ENCODE results near the gene CBX8. TPM values are rescaled to one million over a fixed set of nuclear protein-coding genes. Genes with fewer than 3 reads are reported as not detected.

Gene CBX8
- total RNA-seq, 2 experiments from 2014 or later, result 8.6 to 9.4 TPM

DNA sequence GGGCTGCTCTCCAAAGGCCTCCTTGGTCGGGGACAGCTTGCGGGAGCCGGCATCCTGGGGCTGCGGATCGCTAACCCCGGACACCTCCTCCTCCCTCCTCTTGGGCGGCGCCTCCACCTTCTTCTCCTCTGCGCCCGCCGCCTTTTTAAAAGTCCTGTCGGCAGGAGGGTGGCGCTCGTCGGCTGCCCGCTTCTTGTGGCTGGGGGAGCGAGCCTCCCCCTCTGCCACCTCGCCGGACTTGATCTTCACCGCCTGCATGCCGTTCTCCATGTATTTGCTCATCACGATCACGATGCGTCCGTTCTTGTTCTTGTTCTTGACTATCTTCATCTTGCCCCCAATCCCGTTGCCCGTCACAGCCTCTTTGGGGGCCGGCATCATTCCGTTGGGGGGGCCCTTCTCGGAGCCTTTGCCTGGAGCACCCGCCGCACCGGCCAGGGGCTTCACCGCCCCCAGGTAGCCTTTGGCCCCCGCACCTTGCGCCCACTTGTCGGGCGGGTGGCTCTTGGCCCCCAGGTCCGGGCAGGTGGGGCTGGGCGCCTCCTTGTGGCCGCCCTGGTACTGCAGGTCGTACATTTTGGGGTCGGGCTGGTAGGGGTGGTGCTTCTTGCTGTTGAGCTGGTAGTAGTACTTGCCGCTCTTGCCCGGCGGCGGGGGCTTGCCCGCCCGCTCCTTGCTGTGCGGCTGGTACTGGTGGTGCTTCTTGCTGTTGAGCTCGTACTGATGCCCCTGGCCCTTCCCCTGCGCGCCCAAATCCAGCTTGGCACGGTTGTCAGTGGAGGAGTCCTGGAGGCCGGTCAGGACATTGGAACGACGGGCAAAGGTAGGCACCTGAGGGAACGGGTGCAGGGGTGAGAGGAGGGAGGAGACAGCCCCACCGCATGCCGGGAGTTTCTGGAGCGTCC, 37.9 kb upstream of the CBX8 start:
- ATAC-seq (no peak), DNase-seq (no peak)
- no peak overlapping the region for H3K27ac Mint-ChIP-seq
- H3K36me3 Mint-ChIP-seq (ENCODE audit: low read depth), result peaks cover 39% of the 10 kb centered on the region
- ChIA-PET CTCF (interaction anchor here (0.7 to 4.4 kb wide), 11 partner anchors 10 to 89 kb away, joined by 3 to 33 read pairs (median 4); no protein-coding TSS in a partner anchor), POLR2A (interaction anchor here (2.2 kb wide), 1 partner anchor 16 kb away, joined by 12 read pairs; no protein-coding TSS in a partner anchor)
- H3K27me3 Mint-ChIP-seq (ENCODE audit: low read depth), result peaks cover 3% of the 10 kb centered on the region
- no peak overlapping the region for H3K4me3 Mint-ChIP-seq
- no peaks in the 10 kb centered on the region for H3K9me3 Mint-ChIP-seq (ENCODE audit: insufficient read depth)
- H3K4me1 Mint-ChIP-seq (ENCODE audit: low read depth), result peaks cover 33% of the 10 kb centered on the region

DNA sequence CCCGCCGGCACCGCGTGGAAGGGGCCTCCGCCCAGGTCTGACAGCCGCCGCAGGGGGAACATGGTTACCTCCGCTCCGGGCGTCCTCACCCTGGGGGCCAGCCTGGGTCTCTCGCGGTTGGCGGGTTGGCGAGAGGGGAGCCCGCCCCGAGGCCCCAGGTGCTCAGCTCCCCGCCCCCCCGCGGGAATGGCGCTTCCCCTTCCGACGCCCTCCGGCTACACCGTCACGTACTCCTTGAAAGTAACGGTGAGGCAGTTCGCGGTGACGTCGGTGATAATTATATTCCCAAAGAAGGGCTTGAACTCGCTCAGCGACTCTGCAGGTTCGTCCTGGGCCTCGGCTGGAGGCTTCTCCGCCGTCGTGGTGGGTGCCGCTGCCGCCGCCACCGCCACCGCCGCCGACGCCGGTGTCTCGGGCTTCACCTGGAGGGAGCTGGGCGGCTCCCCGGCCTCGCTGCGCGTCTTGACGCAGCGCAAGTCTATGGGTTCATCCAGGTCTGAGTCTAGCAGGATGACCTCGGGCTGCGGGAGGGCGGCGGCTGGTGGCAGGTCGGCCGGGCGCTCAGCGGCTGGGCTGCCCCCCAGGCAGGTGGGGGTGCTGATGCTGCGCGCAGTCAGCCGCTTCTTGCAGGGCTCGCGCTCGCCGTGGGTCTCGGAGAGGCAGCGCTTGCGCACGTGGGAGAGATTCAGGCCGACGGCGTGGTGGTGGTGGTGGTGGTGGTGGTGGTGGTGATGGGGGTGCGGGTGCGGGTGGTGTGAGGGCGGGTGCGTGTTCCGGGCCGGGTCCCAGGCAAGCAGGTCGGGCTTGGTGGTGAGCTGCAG, 37.1 kb upstream of the CBX8 start:
- H3K9me3 Mint-ChIP-seq (ENCODE audit: insufficient read depth), result no peaks in the 10 kb centered on the region
- DNase-seq (no peak), ATAC-seq (no peak)
- peaks cover 2% of the 10 kb centered on the region for H3K27me3 Mint-ChIP-seq (ENCODE audit: low read depth)
- POLR2A ChIA-PET, result interaction anchor here (0.9 kb wide), 1 partner anchor 26 kb away, joined by 3 read pairs; no protein-coding TSS in a partner anchor
- no peak overlapping the region for H3K27ac Mint-ChIP-seq
- CTCF ChIA-PET, result interaction anchor here (0.9 to 4.4 kb wide), 5 partner anchors 9 to 88 kb away, joined by 4 to 29 read pairs (median 4); no protein-coding TSS in a partner anchor
- peaks cover 40% of the 10 kb centered on the region for H3K4me1 Mint-ChIP-seq (ENCODE audit: low read depth)
- no peak overlapping the region for H3K4me3 Mint-ChIP-seq
- peaks cover 39% of the 10 kb centered on the region for H3K36me3 Mint-ChIP-seq (ENCODE audit: low read depth)

DNA sequence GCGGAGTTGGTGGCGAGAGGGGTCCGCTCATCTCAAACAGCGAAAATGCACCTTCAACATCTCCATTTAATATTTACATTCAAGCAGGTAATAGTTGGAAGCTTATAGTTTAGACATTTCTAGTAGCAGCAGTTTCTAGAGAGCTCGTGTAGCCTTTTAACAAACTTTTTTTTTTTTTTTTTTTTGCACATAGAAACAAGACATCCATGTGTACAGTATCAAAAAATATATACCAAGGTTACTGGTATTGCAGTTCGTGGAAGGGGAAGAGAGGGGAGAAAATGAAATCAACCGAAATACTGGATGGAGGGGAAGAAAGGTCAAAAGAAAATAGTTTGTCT, 36.2 kb upstream of the CBX8 start:
- CTCF ChIA-PET, result interaction anchor here (0.9 to 4.4 kb wide), 4 partner anchors 8 to 87 kb away, joined by 4 to 27 read pairs (median 4); no protein-coding TSS in a partner anchor
- H3K4me1 Mint-ChIP-seq (ENCODE audit: low read depth), result peaks cover 45% of the 10 kb centered on the region
- no peaks in the 10 kb centered on the region for H3K9me3 Mint-ChIP-seq (ENCODE audit: insufficient read depth)
- ATAC-seq (no peak), DNase-seq (no peak)
- H3K36me3 Mint-ChIP-seq (ENCODE audit: low read depth), result peaks cover 35% of the 10 kb centered on the region
- peak overlapping the region; percentile 34 for H3K4me3 Mint-ChIP-seq
- POLR2A ChIA-PET, result interaction anchor here (0.9 kb wide), 1 partner anchor 25 kb away, joined by 3 read pairs; no protein-coding TSS in a partner anchor
- H3K27me3 Mint-ChIP-seq (ENCODE audit: low read depth), result peaks cover 2% of the 10 kb centered on the region
- H3K27ac Mint-ChIP-seq, result no peak overlapping the region

DNA sequence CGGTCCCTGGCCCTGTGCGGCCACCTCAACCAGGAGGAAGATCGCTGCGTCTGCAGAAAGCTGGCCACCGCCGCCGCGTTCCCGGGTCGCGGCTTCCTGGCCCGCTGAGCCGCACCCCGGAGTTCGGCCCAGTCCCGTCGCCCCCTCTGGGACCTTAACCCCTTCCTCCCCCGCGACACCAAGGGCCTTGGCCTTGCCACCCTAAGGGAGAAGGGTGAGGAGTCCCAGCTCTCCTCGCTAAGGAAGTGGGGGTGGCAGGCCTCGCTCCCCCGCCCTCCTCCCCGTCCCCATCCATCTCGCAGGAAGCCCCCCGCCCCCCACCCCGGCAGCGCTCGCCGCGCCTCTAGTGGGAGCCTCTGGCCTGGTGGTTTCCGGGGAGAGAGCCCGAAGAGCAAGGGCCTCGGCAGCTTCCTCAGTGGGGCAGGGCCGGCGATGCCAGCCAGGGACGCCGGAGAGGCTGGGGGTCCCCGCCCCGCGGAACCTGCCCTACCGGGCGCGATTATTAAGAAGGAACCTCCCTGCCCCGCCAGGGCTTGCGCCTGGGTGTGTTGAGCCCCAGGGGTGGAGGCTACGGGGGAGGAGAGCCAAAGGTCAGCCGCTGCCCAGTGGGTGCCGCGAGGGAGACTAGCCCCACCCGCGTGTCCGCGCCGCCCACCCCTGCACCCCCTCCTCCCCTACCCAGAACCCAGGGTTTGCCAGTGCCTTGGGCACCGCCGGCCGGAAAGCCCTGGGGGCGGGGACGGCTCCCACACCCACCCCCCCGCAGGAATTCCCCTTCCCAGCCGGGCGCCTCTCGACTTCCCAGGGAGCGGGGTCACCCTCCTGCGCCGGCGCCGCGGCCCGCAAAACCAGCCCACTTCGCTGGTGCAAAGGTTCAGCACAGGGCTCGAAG, 35.6 kb upstream of the CBX8 start:
- no peaks in the 10 kb centered on the region for H3K9me3 Mint-ChIP-seq (ENCODE audit: insufficient read depth)
- POLR2A ChIA-PET, result interaction anchor here (0.9 kb wide), 1 partner anchor 24 kb away, joined by 3 read pairs; no protein-coding TSS in a partner anchor

DNA sequence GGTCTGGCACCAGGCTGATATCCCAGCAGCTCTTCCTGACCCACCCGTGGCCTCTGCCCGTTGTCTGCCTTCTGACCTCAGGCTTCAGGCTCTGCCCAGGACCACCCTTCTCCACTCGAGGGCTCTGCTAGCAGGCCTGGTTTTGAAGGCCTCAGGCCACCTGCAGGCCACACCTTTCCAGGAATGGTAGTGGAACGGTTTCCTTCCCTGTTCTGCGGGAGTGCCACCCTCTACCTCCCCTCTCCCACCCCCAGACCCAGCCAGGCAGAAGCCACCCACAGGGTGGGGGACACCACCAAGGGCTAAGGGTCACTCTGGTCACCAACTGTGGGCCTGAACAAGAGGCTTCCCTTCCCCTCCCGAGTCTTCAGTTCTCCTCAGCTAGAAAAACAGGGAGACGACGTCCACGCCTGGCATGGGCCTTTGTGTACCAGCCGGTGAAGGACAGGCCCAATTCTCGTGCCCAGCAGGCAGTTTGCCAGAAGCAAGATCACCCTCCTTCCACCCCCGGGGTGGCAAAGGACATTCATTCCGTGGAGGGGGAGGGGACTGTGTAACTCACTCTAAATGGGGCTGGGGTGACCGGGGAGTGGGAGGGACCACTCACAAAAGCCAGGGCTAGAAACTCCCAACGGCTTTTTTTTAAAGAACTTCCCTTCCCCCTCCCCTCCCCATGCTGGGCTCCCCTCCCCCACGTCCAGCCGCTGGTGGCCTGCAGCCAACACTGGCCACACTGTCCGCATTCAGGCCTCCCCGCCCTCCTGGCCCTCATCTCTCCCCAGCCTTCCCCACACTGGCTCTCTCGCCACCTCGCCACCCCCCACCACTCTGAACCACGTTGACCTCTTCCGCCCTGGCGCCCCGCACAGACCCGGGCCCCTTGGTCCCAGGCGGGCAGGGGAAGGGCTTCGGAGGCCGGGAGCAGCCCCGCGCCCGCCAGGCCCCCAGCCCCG, 34.7 kb upstream of the CBX8 start:
- ChIA-PET CTCF (interaction anchor here (1.6 to 2.0 kb wide), 2 partner anchors 8 to 13 kb away, joined by 4 to 5 read pairs; partner anchors contain the start of gene CBX4), POLR2A (interaction anchor here (1.0 kb wide), 1 partner anchor 8 kb away, joined by 3 read pairs; the partner anchor contains the start of gene CBX4)
- ATAC-seq (no peak), DNase-seq (peak; percentile 20)
- no peaks in the 10 kb centered on the region for H3K9me3 Mint-ChIP-seq (ENCODE audit: insufficient read depth)
- H3K4me1 Mint-ChIP-seq (ENCODE audit: low read depth), result peaks cover 50% of the 10 kb centered on the region
- H3K36me3 Mint-ChIP-seq (ENCODE audit: low read depth), result peaks cover 22% of the 10 kb centered on the region
- H3K27ac Mint-ChIP-seq, result no peak overlapping the region
- H3K4me3 Mint-ChIP-seq, result no peak overlapping the region
- H3K27me3 Mint-ChIP-seq (ENCODE audit: low read depth), result peaks cover 4% of the 10 kb centered on the region

More for the DNA sequence above, 35.6 kb upstream of the CBX8 start:
- no peak for DNase-seq
- Mint-ChIP-seq H3K4me1 (ENCODE audit: low read depth) (peaks cover 48% of the 10 kb centered on the region), H3K27me3 (ENCODE audit: low read depth) (peaks cover 2% of the 10 kb centered on the region), H3K27ac (no peak overlapping the region), H3K36me3 (ENCODE audit: low read depth) (peaks cover 29% of the 10 kb centered on the region), H3K4me3 (peak overlapping the region; percentile 34)
- CTCF ChIA-PET, result interaction anchor here (0.9 to 4.4 kb wide), 3 partner anchors 8 to 25 kb away, joined by 4 to 27 read pairs (median 4); no protein-coding TSS in a partner anchor
- ATAC-seq, result no peak

DNA sequence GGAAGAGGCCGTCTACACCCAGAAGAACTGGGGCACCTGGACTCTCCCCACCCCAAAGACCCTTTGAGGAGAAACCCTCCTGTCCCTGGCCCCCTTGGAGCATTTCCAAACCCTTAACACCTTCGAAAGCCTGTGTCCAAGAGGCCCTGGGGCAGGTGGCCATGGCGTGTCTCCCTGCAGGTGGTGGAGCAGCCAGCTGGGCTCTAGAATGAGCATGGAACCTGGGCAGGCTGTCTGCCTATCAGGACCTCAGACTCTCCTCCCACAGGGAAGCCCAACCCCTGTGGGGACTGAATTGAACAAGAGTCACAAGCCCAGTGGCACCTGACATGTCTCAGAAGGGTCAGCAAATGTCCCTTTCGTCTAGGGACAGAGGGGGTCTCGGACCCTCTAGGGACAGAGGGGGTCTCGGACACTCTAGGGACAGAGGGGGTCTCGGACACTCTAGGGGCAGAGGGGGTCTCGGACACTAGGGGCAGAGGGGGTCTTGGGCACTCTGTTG, 33.9 kb upstream of the CBX8 start:
- ChIA-PET POLR2A (interaction anchor here (1.0 kb wide), 1 partner anchor 9 kb away, joined by 3 read pairs; the partner anchor contains the start of gene CBX4), CTCF (interaction anchor here (0.7 to 2.0 kb wide), 5 partner anchors 9 to 85 kb away, joined by 3 to 5 read pairs (median 4); partner anchors contain the start of gene CBX4)
- no peak overlapping the region for H3K27ac Mint-ChIP-seq
- ATAC-seq, result no peak
- H3K4me1 Mint-ChIP-seq (ENCODE audit: low read depth), result peaks cover 54% of the 10 kb centered on the region
- peaks cover 7% of the 10 kb centered on the region for H3K27me3 Mint-ChIP-seq (ENCODE audit: low read depth)
- H3K36me3 Mint-ChIP-seq (ENCODE audit: low read depth), result peaks cover 20% of the 10 kb centered on the region
- no peak overlapping the region for H3K4me3 Mint-ChIP-seq
- no peak for DNase-seq
- no peaks in the 10 kb centered on the region for H3K9me3 Mint-ChIP-seq (ENCODE audit: insufficient read depth)

DNA sequence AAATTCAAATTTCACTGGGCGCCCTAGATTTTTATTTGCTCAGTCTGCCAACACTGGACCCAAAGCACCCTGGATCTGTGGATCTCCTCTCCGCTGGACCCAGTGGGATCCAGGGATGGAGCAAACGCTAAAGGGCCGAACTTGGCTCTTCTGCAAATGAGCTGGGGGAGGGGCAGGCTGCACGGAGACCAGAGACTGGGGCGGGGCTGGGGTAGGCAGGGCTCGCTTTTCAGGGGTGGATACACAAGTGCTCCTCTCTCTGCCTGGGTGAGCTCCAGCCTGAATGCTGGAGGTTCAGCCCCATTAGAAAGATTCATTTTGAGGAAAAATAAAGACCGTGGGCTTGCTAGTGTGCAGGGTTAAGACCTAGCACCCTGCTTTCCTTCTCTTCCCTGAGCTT, 33.4 kb upstream of the CBX8 start:
- Mint-ChIP-seq H3K4me1 (ENCODE audit: low read depth) (peaks cover 56% of the 10 kb centered on the region), H3K9me3 (ENCODE audit: insufficient read depth) (no peaks in the 10 kb centered on the region), H3K27me3 (ENCODE audit: low read depth) (peaks cover 7% of the 10 kb centered on the region), H3K36me3 (ENCODE audit: low read depth) (peaks cover 16% of the 10 kb centered on the region), H3K27ac (no peak overlapping the region), H3K4me3 (no peak overlapping the region)
- DNase-seq (peak; percentile 25), ATAC-seq (no peak)
- ChIA-PET POLR2A (no interaction called here), CTCF (interaction anchor here (0.7 to 2.0 kb wide), 5 partner anchors 9 to 84 kb away, joined by 3 to 5 read pairs (median 4); partner anchors contain the start of gene CBX4)

DNA sequence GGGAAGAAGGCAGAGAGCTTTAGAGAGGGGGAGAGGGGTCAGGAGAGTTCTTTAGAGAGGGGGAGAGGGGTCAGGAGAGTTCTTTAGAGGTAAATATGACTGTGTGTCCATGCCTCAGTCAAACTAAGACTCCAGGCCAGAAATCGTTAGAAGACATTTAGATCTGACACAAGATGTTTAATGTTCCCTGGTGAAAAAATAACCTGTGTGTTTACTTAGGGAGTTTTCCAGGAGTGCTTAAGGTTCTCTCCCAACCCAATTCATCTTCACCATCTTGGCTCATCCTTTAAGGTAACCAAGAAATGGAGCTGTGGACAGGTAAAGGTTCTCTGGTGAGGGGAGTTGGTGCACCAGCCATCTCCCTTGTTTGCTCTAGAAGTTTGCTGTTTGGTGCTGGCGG, 32.6 kb upstream of the CBX8 start:
- CTCF ChIA-PET, result interaction anchor here (1.3 to 2.0 kb wide), 5 partner anchors 10 to 87 kb away, joined by 3 to 5 read pairs (median 5); partner anchors contain the start of gene CBX4

DNA sequence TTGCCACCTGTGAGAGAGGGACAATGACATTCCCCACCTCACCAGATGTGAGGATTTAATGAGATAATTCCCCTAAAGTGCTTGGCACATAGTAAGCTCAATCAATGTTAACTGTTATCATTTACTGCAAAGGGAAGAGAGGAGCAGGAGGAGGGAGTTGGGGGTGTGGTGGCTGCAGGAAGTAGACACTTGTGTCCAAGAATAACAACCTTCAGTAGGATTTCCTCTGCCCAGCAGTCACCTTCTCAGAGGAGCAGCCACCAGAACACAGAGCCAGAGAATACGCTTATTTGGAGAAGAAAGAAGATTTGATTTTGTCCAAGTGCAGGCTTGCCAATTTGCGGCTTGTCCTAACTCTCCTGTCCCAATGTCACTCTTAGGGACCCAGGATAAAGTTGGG, 32.1 kb upstream of the CBX8 start:
- ChIA-PET POLR2A (no interaction called here), CTCF (interaction anchor here (1.3 to 2.0 kb wide), 3 partner anchors 11 to 87 kb away, joined by 5 read pairs; partner anchors contain the start of gene CBX4)
- H3K27ac Mint-ChIP-seq, result no peak overlapping the region
- peaks cover 10% of the 10 kb centered on the region for H3K27me3 Mint-ChIP-seq (ENCODE audit: low read depth)
- DNase-seq (peak; percentile 19), ATAC-seq (no peak)
- H3K9me3 Mint-ChIP-seq (ENCODE audit: insufficient read depth), result no peaks in the 10 kb centered on the region
- H3K4me1 Mint-ChIP-seq (ENCODE audit: low read depth), result peaks cover 57% of the 10 kb centered on the region
- H3K4me3 Mint-ChIP-seq, result no peak overlapping the region
- peaks cover 7% of the 10 kb centered on the region for H3K36me3 Mint-ChIP-seq (ENCODE audit: low read depth)

More for the DNA sequence above, 32.6 kb upstream of the CBX8 start:
- peaks cover 8% of the 10 kb centered on the region for H3K27me3 Mint-ChIP-seq (ENCODE audit: low read depth)
- peaks cover 56% of the 10 kb centered on the region for H3K4me1 Mint-ChIP-seq (ENCODE audit: low read depth)
- H3K36me3 Mint-ChIP-seq (ENCODE audit: low read depth), result peaks cover 8% of the 10 kb centered on the region
- POLR2A ChIA-PET, result no interaction called here
- DNase-seq, result no peak
- ATAC-seq, result no peak
- no peak overlapping the region for H3K27ac Mint-ChIP-seq
- H3K4me3 Mint-ChIP-seq, result no peak overlapping the region
- no peaks in the 10 kb centered on the region for H3K9me3 Mint-ChIP-seq (ENCODE audit: insufficient read depth)
